ENCODE results near the gene TSPO. TPM values are rescaled to one million over a fixed set of nuclear protein-coding genes. Genes with fewer than 3 reads are reported as not detected.

Gene TSPO
- polyA plus RNA-seq, 1 of the 3 experiments (the other 2 are of a cell fraction) = 156 TPM

DNA sequence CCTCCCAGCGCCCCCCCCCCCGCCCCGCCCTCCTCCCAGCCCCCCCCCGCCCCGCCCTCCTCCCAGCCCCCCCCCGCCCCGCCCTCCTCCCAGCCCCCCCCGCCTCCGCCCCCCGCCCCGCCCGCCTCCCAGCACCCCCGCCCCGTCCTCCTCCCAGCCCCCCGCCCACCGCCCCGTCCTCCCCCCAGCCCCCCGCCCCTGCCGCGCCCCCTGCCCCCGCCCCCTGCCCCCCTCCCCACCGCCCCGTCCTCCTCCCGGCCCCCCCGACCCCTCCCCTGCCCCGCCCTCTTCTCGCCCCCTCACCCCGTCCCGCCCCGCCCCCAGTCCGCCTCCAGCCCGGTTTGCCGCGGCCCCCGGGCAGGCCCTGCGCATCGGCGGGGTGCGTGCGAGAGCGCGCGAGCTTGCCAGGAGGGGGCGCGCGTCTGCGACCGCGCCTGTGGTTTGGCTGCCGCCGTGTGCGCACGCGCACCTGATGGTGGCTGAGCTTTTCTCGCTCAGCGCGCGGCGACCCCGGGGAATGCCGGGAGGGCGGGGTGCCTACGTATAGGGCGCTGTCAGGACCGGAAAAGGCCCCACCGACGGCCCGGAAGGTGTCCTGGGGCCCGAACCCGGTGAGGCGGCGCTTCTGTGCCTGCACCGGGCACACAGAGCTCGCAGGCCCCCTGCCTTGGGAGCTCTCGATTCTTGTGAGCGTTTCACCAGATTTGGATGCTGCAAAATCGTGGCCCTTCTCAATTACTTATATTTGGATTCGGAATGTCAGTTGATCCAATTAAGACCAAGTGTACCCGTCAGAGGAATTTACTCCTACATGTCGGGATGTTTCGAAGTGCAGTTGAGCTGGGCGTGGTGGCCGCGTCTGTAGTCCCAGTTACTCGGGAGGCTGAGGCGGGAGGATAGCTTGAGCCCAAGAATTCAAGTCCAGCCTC lies 36.1 kb downstream of the TSPO start:
- CTCF ChIA-PET = interaction anchor here (1.1 to 1.3 kb wide), 5 partner anchors 13 to 158 kb away, joined by 3 to 6 read pairs (median 4); no protein-coding TSS in a partner anchor
- Histone ChIP-seq H3K27me3 (ENCODE audit: insufficient read depth) (no peaks in the 10 kb centered on the region), H3K36me3 (replicated peaks in 1 of 2; ENCODE audit: control insufficient read depth in 1 of 2, insufficient read depth in 2 of 2, low read length in 1 of 2) (peaks cover 0 to under 1% of the 10 kb centered on the region in 2 experiments), H4K20me1 (ENCODE audit: insufficient read depth) (no peaks in the 10 kb centered on the region), H2AFZ (ENCODE audit: low read depth) (peak overlapping the region; percentile 90; the same call in 1 of the 2 replicates), H3F3A (replicated peaks; ENCODE audit: insufficient read depth) (peaks cover 4% of the 10 kb centered on the region), H3K9ac (peak overlapping the region; percentile 54; the same call in 1 of the 2 replicates), H3K27ac (ENCODE audit: low read depth in 2 of 2, low read length in 1 of 2) (peak overlapping the region; percentile 69 to 80), H3K4me1 (ENCODE audit: control insufficient read depth in 1 of 2, insufficient read depth in 2 of 2, low read depth in 1 of 2, low read length in 1 of 2) (peaks cover 0 to 10% of the 10 kb centered on the region in 2 experiments; a peak in 1 of 4 replicates), H3K4me2 (peak overlapping the region; percentile 74), H3K79me2 (ENCODE audit: insufficient read depth) (peaks cover 2% of the 10 kb centered on the region; the same call in 1 of the 2 replicates), H3K9me2 (no peaks in the 10 kb centered on the region), H3K9me3 (no peaks in the 10 kb centered on the region), H3K4me3 (ENCODE audit: low read depth in 2 of 2, low read length in 1 of 2) (peak overlapping the region; percentile 41 to 60)
- POLR2A ChIA-PET = interaction anchor here (0.6 to 1.0 kb wide), 6 partner anchors 8 to 1144 kb away, joined by 3 to 4 read pairs (median 3); no protein-coding TSS in a partner anchor
- peak; percentile 92 for DNase-seq
- 3% methylated on average over 7 of the region's 86 CpGs for WGBS (ENCODE audit: low lambda C conversion rate)
- peak; percentile 24; the same call in 1 of the 2 replicates for TF ChIP-seq SMC3 (IDR thresholded peaks at IDR 0.05; ENCODE audit: low read depth, low read length)
- TF ChIP-seq RCOR1 (IDR thresholded peaks at IDR 0.05; ENCODE audit: low read length) = no peak
- TF ChIP-seq, protein P1, sequence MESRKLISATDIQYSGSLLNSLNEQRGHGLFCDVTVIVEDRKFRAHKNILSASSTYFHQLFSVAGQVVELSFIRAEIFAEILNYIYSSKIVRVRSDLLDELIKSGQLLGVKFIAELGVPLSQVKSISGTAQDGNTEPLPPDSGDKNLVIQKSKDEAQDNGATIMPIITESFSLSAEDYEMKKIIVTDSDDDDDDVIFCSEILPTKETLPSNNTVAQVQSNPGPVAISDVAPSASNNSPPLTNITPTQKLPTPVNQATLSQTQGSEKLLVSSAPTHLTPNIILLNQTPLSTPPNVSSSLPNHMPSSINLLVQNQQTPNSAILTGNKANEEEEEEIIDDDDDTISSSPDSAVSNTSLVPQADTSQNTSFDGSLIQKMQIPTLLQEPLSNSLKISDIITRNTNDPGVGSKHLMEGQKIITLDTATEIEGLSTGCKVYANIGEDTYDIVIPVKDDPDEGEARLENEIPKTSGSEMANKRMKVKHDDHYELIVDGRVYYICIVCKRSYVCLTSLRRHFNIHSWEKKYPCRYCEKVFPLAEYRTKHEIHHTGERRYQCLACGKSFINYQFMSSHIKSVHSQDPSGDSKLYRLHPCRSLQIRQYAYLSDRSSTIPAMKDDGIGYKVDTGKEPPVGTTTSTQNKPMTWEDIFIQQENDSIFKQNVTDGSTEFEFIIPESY (IDR thresholded peaks at IDR 0.05; ENCODE audit: borderline replicate concordance, low read depth) = no peak
- TF ChIP-seq, protein P2, sequence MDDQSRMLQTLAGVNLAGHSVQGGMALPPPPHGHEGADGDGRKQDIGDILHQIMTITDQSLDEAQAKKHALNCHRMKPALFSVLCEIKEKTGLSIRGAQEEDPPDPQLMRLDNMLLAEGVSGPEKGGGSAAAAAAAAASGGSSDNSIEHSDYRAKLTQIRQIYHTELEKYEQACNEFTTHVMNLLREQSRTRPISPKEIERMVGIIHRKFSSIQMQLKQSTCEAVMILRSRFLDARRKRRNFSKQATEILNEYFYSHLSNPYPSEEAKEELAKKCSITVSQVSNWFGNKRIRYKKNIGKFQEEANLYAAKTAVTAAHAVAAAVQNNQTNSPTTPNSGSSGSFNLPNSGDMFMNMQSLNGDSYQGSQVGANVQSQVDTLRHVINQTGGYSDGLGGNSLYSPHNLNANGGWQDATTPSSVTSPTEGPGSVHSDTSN (IDR thresholded peaks at IDR 0.05) = no peak
- no peak for TF ChIP-seq TCF12 (IDR thresholded peaks at IDR 0.05)
- TF ChIP-seq, protein P3, sequence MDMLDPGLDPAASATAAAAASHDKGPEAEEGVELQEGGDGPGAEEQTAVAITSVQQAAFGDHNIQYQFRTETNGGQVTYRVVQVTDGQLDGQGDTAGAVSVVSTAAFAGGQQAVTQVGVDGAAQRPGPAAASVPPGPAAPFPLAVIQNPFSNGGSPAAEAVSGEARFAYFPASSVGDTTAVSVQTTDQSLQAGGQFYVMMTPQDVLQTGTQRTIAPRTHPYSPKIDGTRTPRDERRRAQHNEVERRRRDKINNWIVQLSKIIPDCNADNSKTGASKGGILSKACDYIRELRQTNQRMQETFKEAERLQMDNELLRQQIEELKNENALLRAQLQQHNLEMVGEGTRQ (IDR thresholded peaks at IDR 0.05; ENCODE audit: borderline replicate concordance, low read depth, low read length) = no peak
- TF ChIP-seq RAD21 (IDR thresholded peaks at IDR 0.05; ENCODE audit: low read length) = no peak
- TF ChIP-seq POLR2AphosphoS5 (IDR thresholded peaks at IDR 0.05; ENCODE audit: low read depth, low read length) = peak; percentile 72
- no peak for TF ChIP-seq MEF2A (IDR thresholded peaks at IDR 0.05; ENCODE audit: borderline replicate concordance, low read depth)
- TF ChIP-seq, protein P4, sequence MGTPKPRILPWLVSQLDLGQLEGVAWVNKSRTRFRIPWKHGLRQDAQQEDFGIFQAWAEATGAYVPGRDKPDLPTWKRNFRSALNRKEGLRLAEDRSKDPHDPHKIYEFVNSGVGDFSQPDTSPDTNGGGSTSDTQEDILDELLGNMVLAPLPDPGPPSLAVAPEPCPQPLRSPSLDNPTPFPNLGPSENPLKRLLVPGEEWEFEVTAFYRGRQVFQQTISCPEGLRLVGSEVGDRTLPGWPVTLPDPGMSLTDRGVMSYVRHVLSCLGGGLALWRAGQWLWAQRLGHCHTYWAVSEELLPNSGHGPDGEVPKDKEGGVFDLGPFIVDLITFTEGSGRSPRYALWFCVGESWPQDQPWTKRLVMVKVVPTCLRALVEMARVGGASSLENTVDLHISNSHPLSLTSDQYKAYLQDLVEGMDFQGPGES (IDR thresholded peaks at IDR 0.05; ENCODE audit: low read depth, low read length) = no peak
- no peak for TF ChIP-seq JUND (IDR thresholded peaks at IDR 0.05)
- no peak for TF ChIP-seq GATA2 (CRISPR knock-in tag; IDR thresholded peaks at IDR 0.05)
- TF ChIP-seq MXI1 (IDR thresholded peaks at IDR 0.05; ENCODE audit: low read depth, low read length) = no peak
- TF ChIP-seq YY1 (IDR thresholded peaks at IDR 0.05; ENCODE audit: low read depth) = 0 out of 2 replicates have a peak, but pooled peaks have one; percentile 29
- TF ChIP-seq CHD2 (IDR thresholded peaks at IDR 0.05; ENCODE audit: low read length, partially characterized antibody) = peak; percentile 53
- TF ChIP-seq GABPA (IDR thresholded peaks at IDR 0.05; ENCODE audit: low read depth) = peak; percentile 84
- TF ChIP-seq RFX5 (IDR thresholded peaks at IDR 0.05; ENCODE audit: low read length) = no peak
- TF ChIP-seq SIN3A (IDR thresholded peaks at IDR 0.05; ENCODE audit: borderline replicate concordance, low read depth, low read length) = no peak
- TF ChIP-seq EP300 (IDR thresholded peaks at IDR 0.05; ENCODE audit: borderline replicate concordance in 1 of 2, low read depth in 1 of 2, low read length in 1 of 2) = no peak
- no peak for TF ChIP-seq FOSL2 (IDR thresholded peaks at IDR 0.05; ENCODE audit: borderline replicate concordance, low read depth)
- TF ChIP-seq, protein P5, sequence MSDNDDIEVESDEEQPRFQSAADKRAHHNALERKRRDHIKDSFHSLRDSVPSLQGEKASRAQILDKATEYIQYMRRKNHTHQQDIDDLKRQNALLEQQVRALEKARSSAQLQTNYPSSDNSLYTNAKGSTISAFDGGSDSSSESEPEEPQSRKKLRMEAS (IDR thresholded peaks at IDR 0.05; ENCODE audit: low read depth) = peak; percentile 42; the same call in 1 of the 2 replicates
- no peak for TF ChIP-seq RXRA (IDR thresholded peaks at IDR 0.05; ENCODE audit: borderline replicate concordance, low read depth)
- TF ChIP-seq NFIC (IDR thresholded peaks at IDR 0.05; ENCODE audit: borderline replicate concordance) = no peak
- TF ChIP-seq, protein P6, sequence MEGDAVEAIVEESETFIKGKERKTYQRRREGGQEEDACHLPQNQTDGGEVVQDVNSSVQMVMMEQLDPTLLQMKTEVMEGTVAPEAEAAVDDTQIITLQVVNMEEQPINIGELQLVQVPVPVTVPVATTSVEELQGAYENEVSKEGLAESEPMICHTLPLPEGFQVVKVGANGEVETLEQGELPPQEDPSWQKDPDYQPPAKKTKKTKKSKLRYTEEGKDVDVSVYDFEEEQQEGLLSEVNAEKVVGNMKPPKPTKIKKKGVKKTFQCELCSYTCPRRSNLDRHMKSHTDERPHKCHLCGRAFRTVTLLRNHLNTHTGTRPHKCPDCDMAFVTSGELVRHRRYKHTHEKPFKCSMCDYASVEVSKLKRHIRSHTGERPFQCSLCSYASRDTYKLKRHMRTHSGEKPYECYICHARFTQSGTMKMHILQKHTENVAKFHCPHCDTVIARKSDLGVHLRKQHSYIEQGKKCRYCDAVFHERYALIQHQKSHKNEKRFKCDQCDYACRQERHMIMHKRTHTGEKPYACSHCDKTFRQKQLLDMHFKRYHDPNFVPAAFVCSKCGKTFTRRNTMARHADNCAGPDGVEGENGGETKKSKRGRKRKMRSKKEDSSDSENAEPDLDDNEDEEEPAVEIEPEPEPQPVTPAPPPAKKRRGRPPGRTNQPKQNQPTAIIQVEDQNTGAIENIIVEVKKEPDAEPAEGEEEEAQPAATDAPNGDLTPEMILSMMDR (IDR thresholded peaks at IDR 0.05) = peak; percentile 42
- TF ChIP-seq EZH2phosphoT487 (IDR thresholded peaks at IDR 0.05; ENCODE audit: borderline replicate concordance, low read depth) = no peak

Data from SK-N-SH (cell line).